ENCODE data around the gene EEF1AKMT1.
A peak's percentile ranks its signal among the peaks of the same experiment; 100 is the strongest.
"Not testable (repeated sequence)": the region's sequence is repeated elsewhere in the genome, so short reads cannot be mapped to it uniquely, and the experiment has no call there.

EEF1AKMT1 gene

DNA sequence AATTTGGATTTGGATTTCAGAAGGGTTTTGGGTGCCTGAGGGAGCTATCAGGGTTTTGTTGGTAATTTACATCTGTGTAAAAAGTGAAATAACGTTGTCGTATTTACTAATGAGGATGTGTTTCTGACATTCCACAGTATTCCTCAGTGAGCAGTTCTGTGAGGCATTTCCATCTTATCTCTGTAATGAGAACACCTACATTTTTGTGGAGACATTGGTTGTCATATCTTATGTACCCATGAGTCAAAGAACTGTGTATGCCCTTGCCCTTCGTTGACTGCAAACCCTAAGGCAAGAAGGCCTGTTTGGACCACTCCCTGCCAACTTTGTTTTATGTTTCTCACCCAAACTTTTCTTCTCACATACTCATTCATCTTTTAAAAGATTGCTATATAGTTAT, 84.5 kb downstream of the EEF1AKMT1 start:
- no peak for DNase-seq

DNA sequence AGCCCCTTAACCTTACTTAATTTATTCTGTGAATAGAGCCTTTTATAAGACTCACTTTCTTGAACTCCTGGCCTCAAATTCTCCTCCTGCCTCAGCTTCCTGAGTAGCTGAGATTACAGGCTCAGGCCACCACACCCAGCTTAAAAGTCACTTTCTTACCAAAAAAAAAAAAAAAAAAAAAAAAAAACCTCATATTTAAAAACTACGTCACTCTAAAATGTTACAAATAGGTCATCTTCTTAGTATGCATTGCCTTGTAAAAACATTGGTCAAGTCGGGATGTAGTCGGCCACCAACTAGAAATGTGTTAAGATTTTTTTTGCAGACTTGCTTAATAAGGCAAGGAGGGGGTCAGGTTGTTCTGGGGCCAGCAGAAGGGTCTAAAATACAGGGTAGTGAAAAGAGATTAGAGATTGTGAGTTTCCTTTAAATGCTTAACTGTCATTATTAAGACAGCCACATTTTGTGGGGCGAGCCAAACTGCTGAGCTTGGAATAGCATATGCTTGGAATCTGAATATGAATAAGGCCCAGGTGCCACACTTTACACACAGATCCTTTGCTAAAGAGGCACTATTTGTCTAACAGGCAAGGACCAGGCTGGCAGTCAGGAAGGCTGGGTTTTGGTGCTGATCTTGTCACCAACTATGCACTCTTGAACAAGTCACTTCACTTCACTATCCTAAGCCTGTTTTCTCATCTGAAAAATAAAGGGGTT, 86.7 kb downstream of the EEF1AKMT1 start:
- no peak for DNase-seq

DNA sequence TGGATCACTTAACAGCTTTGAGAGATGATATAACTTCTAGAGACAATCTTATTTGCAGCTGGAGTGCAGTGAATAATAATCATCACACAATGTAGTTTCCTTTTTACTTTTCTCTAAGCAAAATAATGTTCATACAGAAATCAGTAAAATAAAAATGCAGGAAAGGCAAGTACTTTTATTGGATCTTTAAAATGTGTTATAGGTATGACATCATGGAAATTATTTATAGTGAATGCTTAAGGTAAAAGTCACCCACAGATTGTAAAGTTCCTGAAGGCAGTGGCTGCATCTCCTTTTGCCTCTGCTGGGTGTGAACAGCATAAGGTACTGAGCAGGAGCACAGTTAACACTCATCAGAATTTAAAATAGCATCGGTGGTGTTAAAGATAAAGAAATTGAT, 87.6 kb downstream of the EEF1AKMT1 start:
- DNase-seq: no peak

GRCh38 chr13:20685092-20685491, 88.7 kb downstream of the EEF1AKMT1 start:
- no peak for DNase-seq

DNA sequence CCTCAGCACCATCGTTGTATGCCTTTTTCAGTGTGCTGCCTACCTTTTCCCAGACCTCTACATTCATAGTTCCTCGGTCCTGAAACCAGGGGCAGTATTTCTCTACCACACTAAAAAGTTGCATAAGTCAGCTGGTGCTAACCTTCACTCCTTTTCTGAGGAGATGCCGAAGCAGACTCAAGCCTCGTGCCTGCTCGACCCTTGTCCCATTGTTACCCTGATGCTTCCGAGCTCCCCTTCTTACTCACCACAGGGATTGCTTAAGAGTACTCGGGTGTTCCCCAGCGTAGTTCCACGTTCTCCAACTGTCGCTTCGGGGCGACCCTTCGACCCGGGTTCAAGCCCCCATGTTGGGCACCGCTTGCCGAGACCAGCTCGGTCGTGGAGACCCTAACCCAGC, 89.2 kb downstream of the EEF1AKMT1 start:
- peak in 1 of 2 donors; percentile 68 for DNase-seq

DNA sequence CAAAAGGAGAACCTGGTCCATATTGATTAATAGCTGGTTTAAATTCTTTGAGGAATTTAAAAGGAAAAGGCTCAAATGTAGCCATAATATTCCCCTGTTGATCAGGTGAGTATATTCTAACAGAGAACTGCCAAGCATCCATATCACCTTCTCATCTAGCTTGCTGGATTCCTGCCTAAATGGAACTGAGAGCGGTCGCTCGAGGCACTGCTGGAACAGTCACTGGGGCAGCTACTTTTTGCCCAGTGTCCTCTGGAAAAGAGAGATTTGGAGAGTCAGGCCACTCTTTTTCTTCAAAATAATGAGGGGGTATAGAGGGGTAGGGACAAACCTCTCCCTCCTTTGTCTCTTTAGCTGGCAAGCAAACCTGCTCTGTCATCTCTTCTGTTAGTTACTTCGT, 89.7 kb downstream of the EEF1AKMT1 start:
- DNase-seq: no peak

- no peak for DNase-seq
Measured at GRCh38 chr13:20682061-20682460, 91.7 kb downstream of the EEF1AKMT1 start.

DNA sequence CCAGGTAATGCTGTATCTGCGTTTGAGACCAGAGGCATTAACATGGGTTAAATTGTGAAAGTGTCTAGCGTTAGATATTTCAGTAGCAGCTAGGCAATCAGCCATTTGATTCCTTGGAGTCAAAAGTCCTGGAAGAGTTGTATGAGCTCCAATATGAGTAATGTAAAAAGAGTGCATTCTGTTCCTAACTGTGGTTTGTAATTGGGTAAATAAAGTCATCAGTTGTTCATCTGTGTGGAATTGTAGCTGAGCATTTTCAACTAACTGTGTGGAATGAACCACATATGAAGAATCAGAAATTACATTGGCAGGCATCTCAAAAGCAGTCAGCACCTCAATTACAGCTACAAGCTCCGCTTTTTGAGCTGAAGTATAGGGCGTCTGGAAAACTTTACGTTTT, 92.3 kb downstream of the EEF1AKMT1 start:
- not testable (repeated sequence) for DNase-seq

- DNase-seq: no peak
Measured at GRCh38 chr13:20680416-20681080, 93.2 kb downstream of the EEF1AKMT1 start.

DNA sequence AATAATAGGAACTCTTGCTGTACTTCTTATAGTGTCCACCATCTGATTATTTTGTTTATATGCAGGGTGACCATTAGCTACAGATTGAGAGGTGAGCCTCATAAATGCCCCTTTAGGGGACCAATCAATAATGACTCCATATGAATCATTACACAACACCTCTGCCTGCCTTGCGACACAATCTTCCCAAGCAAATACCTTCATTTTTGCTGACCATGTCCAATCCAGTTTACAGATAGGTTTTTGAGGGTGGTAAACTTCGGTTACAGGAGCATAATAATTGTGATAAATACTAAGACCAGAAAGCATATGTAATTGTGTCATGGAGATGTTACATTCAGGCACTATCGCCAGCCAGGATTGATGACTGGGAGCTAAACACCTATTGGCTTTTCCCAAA, 93.9 kb downstream of the EEF1AKMT1 start:
- no peak for DNase-seq

Measured in inflammatory macrophage treated with lipopolysaccharide for 1 hour (primary cell).